H1 (cell line): ENCODE results near the gene SYNJ2. TPM values are rescaled to one million over a fixed set of nuclear protein-coding genes. Genes with fewer than 3 reads are reported as not detected.

Source experiments
- CTCF ChIA-PET: fragments of 300-600 bp; sonication (Branson Sonifier 250); formaldehyde crosslinking; loops from one replicate; lab custom pipeline; 2021; ENCODE audit not compliant: partially characterized antibody; lab: Charles Lee
- POLR2A ChIA-PET: fragments of 300-600 bp; sonication (Branson Sonifier 250); formaldehyde crosslinking; loops from one replicate; lab custom pipeline; 2021; ENCODE audit warnings: inconsistent platforms; ENCODE audit not compliant: partially characterized antibody; lab: Charles Lee
- DNase-seq, 2 experiments: peaks; one replicate each; pipeline versions ENCODE4 v3.0.0 to v3.0.0-alpha.2; 2010 to 2022; ENCODE audit warnings: low spot score in 2 of 2, low read depth in 1 of 2, mixed read lengths in 1 of 2
- FAIRE-seq: peaks from 2 replicates; lab custom pipeline; 2011; peaks lifted over from hg19 to GRCh38; lab: Jason Lieb, UNC
- H2AFZ ChIP-seq: 2 replicates; pipeline ENCODE4 v1.8.1; 2012; ENCODE audit warnings: low read length, inconsistent platforms
- H2AK5ac ChIP-seq: 2 replicates; pipeline ENCODE4 v1.6.1; 2013; ENCODE audit warnings: low read depth, low read length
- H2BK120ac ChIP-seq: replicated peaks from 2 replicates; pipeline ENCODE3; 2013; ENCODE audit warnings: low read depth, low read length, inconsistent platforms
- H2BK12ac ChIP-seq: 2 replicates; pipeline ENCODE4 v1.6.1; 2013; ENCODE audit warnings: low read depth, low read length
- H2BK15ac ChIP-seq: 2 replicates; pipeline ENCODE4 v1.6.1; 2013; ENCODE audit warnings: low read length
- H2BK20ac ChIP-seq: 2 replicates; pipeline ENCODE4 v1.6.1; 2013; ENCODE audit warnings: low read length
- H2BK5ac ChIP-seq: 2 replicates; pipeline ENCODE4 v1.6.1; 2013; ENCODE audit warnings: low read depth, low read length
- H3K14ac ChIP-seq: 2 replicates; pipeline ENCODE4 v1.6.1; 2013; ENCODE audit warnings: inconsistent platforms; ENCODE audit not compliant: insufficient read length
- H3K18ac ChIP-seq: 2 replicates; pipeline ENCODE4 v1.6.1; 2013; ENCODE audit warnings: low read length; ENCODE audit errors: extremely low read depth
- H3K23ac ChIP-seq: 2 replicates; pipeline ENCODE4 v1.6.1; 2013; ENCODE audit warnings: inconsistent platforms; ENCODE audit not compliant: insufficient read length
- H3K23me2 ChIP-seq: 2 replicates; pipeline ENCODE4 v1.6.1; 2013; ENCODE audit warnings: low read depth, low read length
- H3K27ac ChIP-seq: 2 replicates; pipeline ENCODE4 v1.6.1; 2011; ENCODE audit warnings: low read depth, low read length, inconsistent platforms
- H3K27me3 ChIP-seq, 4 experiments: replicated peaks in 1 of 4; 1 replicate in 1 of 4; 2 replicates in 3 of 4; pipeline versions ENCODE4 v1.6.1 to v1.8.1; 2011 to 2013; ENCODE audit warnings: low read length in 3 of 4, mild to moderate bottlenecking in 3 of 4, inconsistent platforms in 2 of 4, mixed read lengths in 2 of 4, moderate library complexity in 1 of 4; ENCODE audit not compliant: control insufficient read depth in 3 of 4, insufficient read depth in 3 of 4; ENCODE audit errors: extremely low read depth in 1 of 4
- H3K36me3 ChIP-seq, 4 experiments: 2 replicates each; pipeline versions ENCODE4 v1.6.1 to v1.8.1; 2011 to 2013; ENCODE audit warnings: mild to moderate bottlenecking in 4 of 4, low read length in 3 of 4, moderate library complexity in 2 of 4, control low read depth in 1 of 4, inconsistent platforms in 1 of 4; ENCODE audit not compliant: insufficient read depth in 4 of 4, control insufficient read depth in 2 of 4
- H3K4ac ChIP-seq: replicated peaks from 2 replicates; pipeline ENCODE3; 2013; ENCODE audit warnings: low read length, low read depth, mixed read lengths, inconsistent platforms; ENCODE audit not compliant: insufficient read length
- H3K4me1 ChIP-seq, 4 experiments: replicated peaks in 1 of 4; 1 replicate in 1 of 4; 2 replicates in 3 of 4; pipeline versions ENCODE4 v1.6.1 to v1.8.1; 2011 to 2013; ENCODE audit warnings: low read length in 3 of 4, inconsistent platforms in 2 of 4, mixed read lengths in 1 of 4; ENCODE audit not compliant: insufficient read depth in 4 of 4, control insufficient read depth in 3 of 4
- H3K4me2 ChIP-seq, 2 experiments: 2 replicates each; pipeline versions ENCODE4 v1.6.1 to v1.8.1; 2011 to 2013; ENCODE audit warnings: low read depth in 2 of 2, low read length in 2 of 2, control low read depth in 1 of 2, inconsistent platforms in 1 of 2, mild to moderate bottlenecking in 1 of 2; ENCODE audit not compliant: insufficient read depth in 1 of 2
- H3K4me3 ChIP-seq, 4 experiments: fragments of 200-600, 300-600 bp in 1 of 4; sonication (generic), shearing (Covaris generic), sonication (Bioruptor Twin) in 1 of 4; 2 replicates each; pipeline versions ENCODE4 v1.5.1 to v1.8.1; 2011 to 2016; ENCODE audit warnings: low read length in 4 of 4, low read depth in 3 of 4, control low read depth in 2 of 4, inconsistent platforms in 2 of 4, mild to moderate bottlenecking in 2 of 4, mixed read lengths in 1 of 4, moderate library complexity in 1 of 4; ENCODE audit not compliant: insufficient read depth in 2 of 4; ENCODE audit errors: extremely low read depth in 1 of 4
- H3K56ac ChIP-seq: replicated peaks from 2 replicates; pipeline ENCODE3; 2013; ENCODE audit warnings: low read depth, mild to moderate bottlenecking, mixed read lengths, low read length, inconsistent platforms; ENCODE audit not compliant: insufficient read length
- H3K79me1 ChIP-seq: 2 replicates; pipeline ENCODE4 v1.6.1; 2013; ENCODE audit warnings: low read depth, low read length, control low read depth
- H3K79me2 ChIP-seq, 2 experiments: 2 replicates each; pipeline versions ENCODE4 v1.6.1 to v1.8.1; 2012 to 2013; ENCODE audit warnings: low read length in 2 of 2, mild to moderate bottlenecking in 2 of 2, inconsistent platforms in 1 of 2; ENCODE audit not compliant: insufficient read depth in 2 of 2, control insufficient read depth in 1 of 2
- H3K9ac ChIP-seq, 4 experiments: replicated peaks in 1 of 4; 1 replicate in 1 of 4; 2 replicates in 3 of 4; pipeline versions ENCODE4 v1.6.1 to v1.8.1; 2011 to 2013; ENCODE audit warnings: low read depth in 3 of 4, low read length in 3 of 4, control low read depth in 2 of 4, mild to moderate bottlenecking in 2 of 4, moderate library complexity in 2 of 4, inconsistent platforms in 1 of 4; ENCODE audit errors: extremely low read depth in 1 of 4
- H3K9me3 ChIP-seq, 2 experiments: 2 replicates each; pipeline versions ENCODE4 v1.6.1 to v1.8.1; 2012 to 2013; ENCODE audit warnings: mild to moderate bottlenecking in 2 of 2, moderate library complexity in 2 of 2, control low read depth in 1 of 2, inconsistent platforms in 1 of 2, low read depth in 1 of 2, low read length in 1 of 2, mixed read lengths in 1 of 2; ENCODE audit not compliant: insufficient read depth in 2 of 2
- H4K20me1 ChIP-seq, 2 experiments: replicated peaks in 1 of 2; 2 replicates each; pipeline versions ENCODE3 to v1.8.1; 2011 to 2013; ENCODE audit warnings: inconsistent platforms in 2 of 2, low read length in 2 of 2, mild to moderate bottlenecking in 1 of 2; ENCODE audit not compliant: insufficient read depth in 2 of 2, control insufficient read depth in 1 of 2
- H4K5ac ChIP-seq: 2 replicates; pipeline ENCODE4 v1.6.1; 2013; ENCODE audit warnings: low read length, low read depth, mixed read lengths, inconsistent platforms; ENCODE audit not compliant: insufficient read length
- H4K8ac ChIP-seq: 2 replicates; pipeline ENCODE4 v1.8.0; 2013; ENCODE audit warnings: mild to moderate bottlenecking, moderate library complexity, low read length, inconsistent platforms; ENCODE audit not compliant: insufficient read depth; ENCODE audit errors: extremely low read depth
- H4K91ac ChIP-seq: replicated peaks from 2 replicates; pipeline ENCODE3; 2013; ENCODE audit warnings: low read length, mixed read lengths, inconsistent platforms; ENCODE audit not compliant: insufficient read length
- ASH2L ChIP-seq: fragments of 200-600, 300-600 bp; sonication (generic); IDR thresholded peaks from one replicate; pipeline ENCODE4 v1.7.1; 2017; ENCODE audit warnings: low read length
- CBX5 ChIP-seq: fragments of 300-800, 300-1000 bp; sonication (generic); IDR thresholded peaks from 2 replicates; pipeline ENCODE4 v1.7.1; 2016; ENCODE audit warnings: antibody characterized with exemption, low read length, low read depth
- CEBPB ChIP-seq: IDR thresholded peaks from 2 replicates; pipeline ENCODE4 v1.6.1; 2012; ENCODE audit warnings: low read depth, low read length
- FOSL1 ChIP-seq: IDR thresholded peaks from 2 replicates; pipeline ENCODE4 v1.6.1; 2011; ENCODE audit warnings: mild to moderate bottlenecking, low read depth, low read length, moderate library complexity; ENCODE audit not compliant: insufficient read depth
- GABPA ChIP-seq: IDR thresholded peaks from 2 replicates; pipeline ENCODE4 v1.6.1; 2011; ENCODE audit warnings: mild to moderate bottlenecking, low read length, moderate library complexity, borderline replicate concordance; ENCODE audit not compliant: insufficient read depth
- GTF2F1 ChIP-seq: IDR thresholded peaks from 2 replicates; pipeline ENCODE4 v1.6.1; 2012; ENCODE audit warnings: low read depth, low read length, improper control_type of control experiment, borderline replicate concordance
- HDAC2 ChIP-seq, 2 experiments: fragments of 300-600 bp in 1 of 2; sonication (generic) in 1 of 2; IDR thresholded peaks; 2 replicates each; pipeline ENCODE4 v1.6.1; 2011 to 2012; ENCODE audit warnings: low read depth in 2 of 2, low read length in 2 of 2, mild to moderate bottlenecking in 2 of 2, moderate library complexity in 2 of 2, borderline replicate concordance in 1 of 2, inconsistent platforms in 1 of 2
- HDAC6 ChIP-seq: IDR thresholded peaks from one replicate; pipeline ENCODE4 v1.7.1; 2012; ENCODE audit warnings: low read depth, mild to moderate bottlenecking, inconsistent platforms, low read length, moderate library complexity
- MAFK ChIP-seq: IDR thresholded peaks from 2 replicates; pipeline ENCODE4 v1.6.1; 2012; ENCODE audit warnings: low read depth, mild to moderate bottlenecking, improper control_type of control experiment, low read length
- NRF1 ChIP-seq: IDR thresholded peaks from 2 replicates; pipeline ENCODE4 v1.6.1; 2011; ENCODE audit warnings: mild to moderate bottlenecking, low read depth, low read length, improper control_type of control experiment
- PHF8 ChIP-seq: fragments of 200-600 bp; sonication (generic); conservative IDR thresholded peaks from 2 replicates; pipeline ENCODE4 v1.7.1; 2012; ENCODE audit warnings: low read depth, mild to moderate bottlenecking, inconsistent platforms, low read length, moderate library complexity
- RBBP5 ChIP-seq: IDR thresholded peaks from 2 replicates; pipeline ENCODE4 v1.7.1; 2012; ENCODE audit warnings: low read depth, mild to moderate bottlenecking, inconsistent platforms, low read length, moderate library complexity, borderline replicate concordance
- RXRA ChIP-seq: IDR thresholded peaks from 2 replicates; pipeline ENCODE4 v1.6.1; 2011; ENCODE audit warnings: low read depth, mild to moderate bottlenecking, low read length, moderate library complexity; ENCODE audit not compliant: insufficient read depth
- SP1 ChIP-seq: IDR thresholded peaks from 2 replicates; pipeline ENCODE4 v1.6.1; 2011; ENCODE audit warnings: low read depth, low read length
- TEAD4 ChIP-seq: IDR thresholded peaks from 2 replicates; pipeline ENCODE4 v1.6.1; 2012; ENCODE audit warnings: low read depth, low read length, inconsistent platforms, mixed read lengths
- WGBS, 2 experiments: shearing (Covaris generic) in 1 of 2; methylation state at CpG; one replicate each; pipeline versions ENCODE4 v1.1.6 to v1.1.7; 2013 to 2015; ENCODE audit warnings: low lambda C conversion rate in 2 of 2, mixed read lengths in 2 of 2, inconsistent platforms in 1 of 2, low coverage in 1 of 2, missing lambda C conversion rate in 1 of 2; ENCODE audit not compliant: insufficient replicate concordance in 2 of 2, insufficient coverage in 1 of 2, insufficient read length in 1 of 2; ENCODE audit errors: extremely low coverage in 1 of 2, missing lambda C conversion rate in 1 of 2; 5-methylcytosine and 5-hydroxymethylcytosine counted together
- polyA plus RNA-seq, 7 experiments: library from polyadenylated mRNA; depleted of rRNA in 3 of 7; stranded (reverse) in 5 of 7; unstranded in 2 of 7; fragments of >200 nt in 5 of 7; fragments of 200-250 nt in 2 of 7; gene quantifications; 1 replicate in 5 of 7; 2 replicates in 1 of 7; 4 replicates in 1 of 7; pipeline versions ENCODE4 v1.2.1 to v1.2.3, GENCODE V29; 2011 to 2013; ENCODE audit warnings: missing spikeins in 2 of 7, mixed read lengths in 2 of 7
- total RNA-seq: library from RNA; stranded (reverse); fragmentation: NEBNext Ultra II Directional; extraction: Animal tissue kit (Norgen Biotek cat#: 25700); gene quantifications from 2 replicates; pipeline ENCODE4 v1.2.1, GENCODE V29; 2021

The SYNJ2 gene
- total and polyA plus RNA-seq, 2 of the 8 experiments (the other 6 are each of a cell fraction or from before 2014, with no cell fraction given), result 3.7 to 13.9 TPM

GRCh38 chr6:158032354-158032733 is 50.7 kb downstream of the SYNJ2 start:
- Histone ChIP-seq H3K79me2 (no peaks in the 10 kb centered on the region), H3K4ac (no peak overlapping the region), H2BK20ac (no peak overlapping the region), H3K23ac (no peak overlapping the region), H3K18ac (no peak overlapping the region; the same call in 1 of the 2 replicates), H3K4me1 (peaks cover 0 to 5% (median 4%) of the 10 kb centered on the region in 4 experiments; a peak in 4 of 7 replicates), H4K5ac (no peak overlapping the region), H3K27ac (no peak overlapping the region), H2BK15ac (no peak overlapping the region), H3K4me2 (no peak overlapping the region), H3K36me3 (no peaks in the 10 kb centered on the region), H3K79me1 (no peaks in the 10 kb centered on the region), H2AK5ac (no peak overlapping the region), H3K14ac (no peak overlapping the region), H3K56ac (no peak overlapping the region), H3K27me3 (no peaks in the 10 kb centered on the region), H2BK120ac (no peak overlapping the region), H4K91ac (no peak overlapping the region), H3K4me3 (no peak overlapping the region), H4K20me1 (peaks cover 0 to 2% of the 10 kb centered on the region in 2 experiments), H2BK12ac (no peak overlapping the region), H3K23me2 (no peaks in the 10 kb centered on the region), H4K8ac (no peak overlapping the region), H2BK5ac (peak overlapping the region; percentile 49; the same call in 1 of the 2 replicates), H3K9me3 (no peaks in the 10 kb centered on the region), H3K9ac (no peak overlapping the region), H2AFZ (no peak overlapping the region)
- DNase-seq (no peak), FAIRE-seq (no peak)
- POLR2A ChIA-PET, result interaction anchor here (0.5 kb wide), 1 partner anchor 42 kb away, joined by 3 read pairs; no protein-coding TSS in a partner anchor
- CTCF ChIA-PET, result interaction anchor here (0.7 to 3.3 kb wide), 3 partner anchors 10 to 31 kb away, joined by 3 to 9 read pairs (median 4); no protein-coding TSS in a partner anchor
- TF ChIP-seq PHF8, result no peak
- TF ChIP-seq MAFK, result no peak
- TF ChIP-seq TEAD4, result no peak
- TF ChIP-seq NRF1, result no peak
- no peak for TF ChIP-seq FOSL1
- no peak for TF ChIP-seq HDAC6
- no peak for TF ChIP-seq ASH2L
- no peak for TF ChIP-seq GTF2F1
- TF ChIP-seq CEBPB, result no peak
- TF ChIP-seq GABPA, result no peak
- no peak for TF ChIP-seq HDAC2 (IDR thresholded peaks at IDR 0.05; ENCODE audit: borderline replicate concordance in 1 of 2, low read depth in 2 of 2, low read length in 2 of 2)
- TF ChIP-seq RBBP5, result no peak
- no peak for TF ChIP-seq SP1
- TF ChIP-seq CBX5, result no peak
- no peak for TF ChIP-seq RXRA
- 95% methylated on average over 9 of the region's 9 CpGs; no CpG with 5 or more reads in 1 of the 2 experiments for WGBS, 2 experiments
